CD4-positive, CD25-positive, alpha-beta regulatory T cell (primary cell): Measurements from ENCODE around the gene SRP14. TPM values are rescaled to one million over a fixed set of nuclear protein-coding genes. Genes with fewer than 3 reads are reported as not detected.
"Not testable (repeated sequence)": the region's sequence is repeated elsewhere in the genome, so short reads cannot be mapped to it uniquely, and the experiment has no call there.

ENCODE experiments used
- ATAC-seq, 2 donors: fragments of 150-1000 bp; cut with Tn5 transposase; one replicate each; pipeline ENCODE4 v1.10.0; 2021; ENCODE audit warnings: low read depth in 2 of 2, moderate number of reproducible peaks in 2 of 2, moderate library complexity in 1 of 2
- DNase-seq, 3 donors: peaks; one replicate each; pipeline versions ENCODE4 v3.0.0 to v3.0.0-alpha.2; 2012 to 2022; ENCODE audit warnings: mixed read lengths in 1 of 3
- H3K27ac ChIP-seq: one replicate; pipeline ENCODE4 v1.7.0; 2013; ENCODE audit warnings: mild to moderate bottlenecking, low read length; ENCODE audit not compliant: insufficient read depth, poor library complexity, severe bottlenecking
- H3K27me3 ChIP-seq: one replicate; pipeline ENCODE4 v1.7.0; 2013; ENCODE audit warnings: low read length; ENCODE audit not compliant: control insufficient read depth, insufficient read depth
- H3K36me3 ChIP-seq: one replicate; pipeline ENCODE4 v1.7.0; 2013; ENCODE audit warnings: mild to moderate bottlenecking, low read length, moderate library complexity; ENCODE audit not compliant: control insufficient read depth, insufficient read depth
- H3K4me1 ChIP-seq: 2 replicates; pipeline ENCODE4 v1.7.0; 2013; ENCODE audit warnings: mild to moderate bottlenecking, low read length; ENCODE audit not compliant: insufficient read depth, control insufficient read depth, poor library complexity, severe bottlenecking
- H3K4me3 ChIP-seq: one replicate; pipeline ENCODE4 v1.7.0; 2013; ENCODE audit warnings: low read depth, mild to moderate bottlenecking, low read length, moderate library complexity
- H3K9me3 ChIP-seq, 2 experiments: 1 replicate in 1 of 2; 2 replicates in 1 of 2; pipeline ENCODE4 v1.7.0; 2013; ENCODE audit warnings: low read length in 2 of 2, mild to moderate bottlenecking in 1 of 2, moderate library complexity in 1 of 2; ENCODE audit not compliant: control insufficient read depth in 2 of 2
- H3K27ac Mint-ChIP-seq, 3 donors: one replicate each; pipeline ENCODE4 v1.8.0; 2020 to 2022; ENCODE audit warnings: mild to moderate bottlenecking in 3 of 3, mixed read lengths in 3 of 3, moderate library complexity in 2 of 3
- H3K27me3 Mint-ChIP-seq: one replicate; pipeline ENCODE4 v1.8.0; 2022; ENCODE audit warnings: mild to moderate bottlenecking, mixed read lengths
- H3K36me3 Mint-ChIP-seq: one replicate; pipeline ENCODE4 v1.8.0; 2020; ENCODE audit warnings: mixed read lengths
- H3K4me1 Mint-ChIP-seq, 4 donors: one replicate each; pipeline ENCODE4 v1.8.0; 2020 to 2022; ENCODE audit warnings: mixed read lengths in 4 of 4, mild to moderate bottlenecking in 1 of 4
- H3K4me3 Mint-ChIP-seq, 4 donors: one replicate each; pipeline ENCODE4 v1.8.0; 2020 to 2022; ENCODE audit warnings: mild to moderate bottlenecking in 4 of 4, mixed read lengths in 4 of 4, moderate library complexity in 3 of 4
- H3K9me3 Mint-ChIP-seq, 7 donors: one replicate each; pipeline ENCODE4 v1.8.0; 2020 to 2022; ENCODE audit warnings: mixed read lengths in 7 of 7, mild to moderate bottlenecking in 3 of 7, moderate library complexity in 2 of 7
- polyA plus RNA-seq, 4 donors: library from polyadenylated mRNA; unstranded; fragments of 300-500 nt; fragmentation: Illumina TruSeq; gene quantifications; one replicate each; pipeline ENCODE4 v1.2.3, GENCODE V29; 2021
- total RNA-seq: library from RNA; stranded (reverse); gene quantifications from one replicate; pipeline ENCODE4 v1.2.3, GENCODE V29; 2022

Gene SRP14
- total and polyA plus RNA-seq, 5 donors from 2014 or later, result 128 to 928 (median 818) TPM

GRCh38 chr15:39997031-39997430 lies 42.0 kb downstream of the SRP14 start:
- Mint-ChIP-seq H3K9me3 (peaks cover 0 to 1% (median 0%) of the 10 kb centered on the region in 7 donors), H3K4me3 (no peak overlapping the region), H3K4me1 (peaks cover 0 to 16% (median 3%) of the 10 kb centered on the region in 4 donors), H3K36me3 (peaks cover 37% of the 10 kb centered on the region), H3K27ac (no peak overlapping the region), H3K27me3 (no peaks in the 10 kb centered on the region)
- Histone ChIP-seq H3K36me3 (peaks cover 14% of the 10 kb centered on the region), H3K27me3 (no peaks in the 10 kb centered on the region), H3K4me1 (no peaks in the 10 kb centered on the region), H3K4me3 (no peak overlapping the region), H3K27ac (no peak overlapping the region), H3K9me3 (no peaks in the 10 kb centered on the region)
- ATAC-seq (no peak), DNase-seq (no peak)

GRCh38 chr15:39996228-39996627 lies 42.8 kb downstream of the SRP14 start:
- H3K9me3 Mint-ChIP-seq, H3K4me1 ChIP-seq, DNase-seq, H3K27ac ChIP-seq, H3K4me3 Mint-ChIP-seq, H3K27me3 ChIP-seq, H3K9me3 ChIP-seq, H3K27ac Mint-ChIP-seq, H3K4me3 ChIP-seq, H3K27me3 Mint-ChIP-seq, ATAC-seq: not testable (repeated sequence)
- H3K36me3 ChIP-seq, result peaks cover 14% of the 10 kb centered on the region
- Mint-ChIP-seq H3K36me3 (peaks cover 39% of the 10 kb centered on the region), H3K4me1 (peaks cover 0 to 16% (median 3%) of the 10 kb centered on the region in 4 donors)

- not testable (repeated sequence) for H3K4me1 ChIP-seq, H3K27me3 Mint-ChIP-seq, H3K9me3 Mint-ChIP-seq, H3K4me3 ChIP-seq, H3K27ac Mint-ChIP-seq, H3K4me1 Mint-ChIP-seq, H3K9me3 ChIP-seq, DNase-seq, H3K27me3 ChIP-seq, H3K36me3 ChIP-seq, H3K27ac ChIP-seq, ATAC-seq
- peak overlapping the region in 1 of 4 donors; percentile 43 for H3K4me3 Mint-ChIP-seq
- H3K36me3 Mint-ChIP-seq, result peaks cover 46% of the 10 kb centered on the region
Measured at GRCh38 chr15:39992953-39993352, 46.0 kb downstream of the SRP14 start.

- no peak for DNase-seq
- ATAC-seq, result no peak
- Mint-ChIP-seq H3K27ac (no peak overlapping the region), H3K36me3 (peaks cover 49% of the 10 kb centered on the region), H3K4me1 (no peaks in the 10 kb centered on the region), H3K4me3 (no peak overlapping the region), H3K9me3 (peaks cover 0 to 1% (median 0%) of the 10 kb centered on the region in 7 donors), H3K27me3 (no peaks in the 10 kb centered on the region)
- Histone ChIP-seq H3K27me3 (no peaks in the 10 kb centered on the region), H3K4me1 (no peaks in the 10 kb centered on the region), H3K4me3 (no peak overlapping the region), H3K36me3 (peaks cover 3% of the 10 kb centered on the region), H3K9me3 (no peaks in the 10 kb centered on the region), H3K27ac (no peak overlapping the region)
Measured at GRCh38 chr15:39990706-39991105, 48.3 kb downstream of the SRP14 start.

- no peak overlapping the region for H3K4me3 Mint-ChIP-seq
- Histone ChIP-seq H3K27ac (no peak overlapping the region), H3K36me3 (peaks cover 3% of the 10 kb centered on the region), H3K27me3 (no peaks in the 10 kb centered on the region), H3K4me3 (no peak overlapping the region), H3K4me1 (no peaks in the 10 kb centered on the region), H3K9me3 (no peaks in the 10 kb centered on the region)
- peaks cover 0 to 8% (median 0%) of the 10 kb centered on the region in 7 donors for H3K9me3 Mint-ChIP-seq
- H3K27ac Mint-ChIP-seq, result no peak overlapping the region
- H3K27me3 Mint-ChIP-seq, result no peaks in the 10 kb centered on the region
- DNase-seq (no peak), ATAC-seq (no peak)
- peaks cover 0 to 1% (median 0%) of the 10 kb centered on the region in 4 donors for H3K4me1 Mint-ChIP-seq
- H3K36me3 Mint-ChIP-seq, result peaks cover 55% of the 10 kb centered on the region
Measured at GRCh38 chr15:39987821-39988220, 51.2 kb downstream of the SRP14 start.

Other genes with a start within 250 kb of the SRP14 start
- gene GPR176, start 118.9 kb downstream of the SRP14 start, total RNA-seq, result not detected
- not detected for gene GPR176, start 118.9 kb downstream of the SRP14 start, polyA plus RNA-seq
- gene EIF2AK4, start 105.1 kb downstream of the SRP14 start, total RNA-seq, result 13.2 TPM
- 10 to 100 TPM; 10.8 to 24.4 (median 14.5) TPM for gene EIF2AK4, start 105.1 kb downstream of the SRP14 start, polyA plus RNA-seq
- gene BMF, start 69.7 kb upstream of the SRP14 start, total RNA-seq, result 8.2 TPM
- 1 to 10 TPM in 2 of 4 donors, under 1 TPM in 2; 0.86 to 1.5 (median 1.2) TPM for gene BMF, start 69.7 kb upstream of the SRP14 start, polyA plus RNA-seq
- gene BUB1B, start 121.9 kb upstream of the SRP14 start, total RNA-seq, result 4.8 TPM
- 1 to 10 TPM in 1 of 4 donors, under 1 TPM in 2, not detected in 1; 0.37 to 2.2 (median 0.86) TPM for gene BUB1B, start 121.9 kb upstream of the SRP14 start, polyA plus RNA-seq
- not detected for gene PAK6, start 199.9 kb upstream of the SRP14 start, total RNA-seq
- gene PAK6, start 199.9 kb upstream of the SRP14 start, polyA plus RNA-seq, result not detected
- 0.35 TPM for gene ANKRD63, start 243.9 kb upstream of the SRP14 start, total RNA-seq
- not detected for gene ANKRD63, start 243.9 kb upstream of the SRP14 start, polyA plus RNA-seq